K562 (cell line): ENCODE data around the gene ACSBG1.

ENCODE experiments used
- EP300 ChIP-seq: IDR thresholded peaks from 2 replicates; pipeline ENCODE4 v1.6.1; 2012; ENCODE audit warnings: low read length, improper control_type of control experiment
- JUND ChIP-seq, 2 experiments: IDR thresholded peaks; 2 replicates in 1 of 2; 3 replicates in 1 of 2; pipeline ENCODE4 v1.6.1; 2011; ENCODE audit warnings: borderline replicate concordance in 2 of 2, low read depth in 2 of 2, low read length in 2 of 2, improper control_type of control experiment in 1 of 2, missing biosample characterization in 1 of 2, missing genetic modification characterization in 1 of 2, missing genetic modification reagents in 1 of 2
- KLF16 ChIP-seq: IDR thresholded peaks from 2 replicates; pipeline ENCODE4 v1.6.1; 2016; ENCODE audit warnings: antibody characterized with exemption
- POLR3A ChIP-seq: IDR thresholded peaks from 2 replicates; pipeline ENCODE4 v1.6.1; 2011; ENCODE audit warnings: borderline replicate concordance, mild to moderate bottlenecking, moderate library complexity; ENCODE audit not compliant: insufficient read length, insufficient read depth; ENCODE audit errors: extremely low read depth
- PRPF4 ChIP-seq: fragments of 200-400 bp; formaldehyde crosslinking; IDR thresholded peaks from one replicate; pipeline ENCODE4 v1.6.1; 2017; ENCODE audit warnings: low read length, low read depth, mild to moderate bottlenecking; ENCODE audit not compliant: insufficient read depth, poor library complexity, severe bottlenecking
- ZNF589 ChIP-seq: fragments of 200-800 bp; sonication (Bioruptor generic); IDR thresholded peaks from 2 replicates; pipeline ENCODE4 v1.6.1; 2016; ENCODE audit warnings: low read depth, missing genetic modification characterization, missing compliant biosample characterization

- no peak for TF ChIP-seq PRPF4
- no peak for TF ChIP-seq EP300
- no peak for TF ChIP-seq JUND (IDR thresholded peaks at IDR 0.05; ENCODE audit: borderline replicate concordance, low read depth, low read length)
- no peak for TF ChIP-seq JUND (tag; IDR thresholded peaks at IDR 0.05; ENCODE audit: borderline replicate concordance, low read depth, low read length)
- no peak for TF ChIP-seq POLR3A
- TF ChIP-seq ZNF589 (CRISPR knock-in tag), result no peak
- TF ChIP-seq KLF16, result no peak
These were observed 17.9 kb downstream of the ACSBG1 start for GRCh38 chr15:78216276-78217104.
